GM19240 (cell line): ENCODE data around the gene HIRIP3.
"Not testable (repeated sequence)": the region's sequence is repeated elsewhere in the genome, so short reads cannot be mapped to it uniquely, and the experiment has no call there.

Experiments used
- DNase-seq: peaks from one replicate; pipeline ENCODE4 v3.0.0; 2011; ENCODE audit warnings: low spot score; ENCODE audit not compliant: insufficient read length

The HIRIP3 gene, protein sequence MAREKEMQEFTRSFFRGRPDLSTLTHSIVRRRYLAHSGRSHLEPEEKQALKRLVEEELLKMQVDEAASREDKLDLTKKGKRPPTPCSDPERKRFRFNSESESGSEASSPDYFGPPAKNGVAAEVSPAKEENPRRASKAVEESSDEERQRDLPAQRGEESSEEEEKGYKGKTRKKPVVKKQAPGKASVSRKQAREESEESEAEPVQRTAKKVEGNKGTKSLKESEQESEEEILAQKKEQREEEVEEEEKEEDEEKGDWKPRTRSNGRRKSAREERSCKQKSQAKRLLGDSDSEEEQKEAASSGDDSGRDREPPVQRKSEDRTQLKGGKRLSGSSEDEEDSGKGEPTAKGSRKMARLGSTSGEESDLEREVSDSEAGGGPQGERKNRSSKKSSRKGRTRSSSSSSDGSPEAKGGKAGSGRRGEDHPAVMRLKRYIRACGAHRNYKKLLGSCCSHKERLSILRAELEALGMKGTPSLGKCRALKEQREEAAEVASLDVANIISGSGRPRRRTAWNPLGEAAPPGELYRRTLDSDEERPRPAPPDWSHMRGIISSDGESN

DNA sequence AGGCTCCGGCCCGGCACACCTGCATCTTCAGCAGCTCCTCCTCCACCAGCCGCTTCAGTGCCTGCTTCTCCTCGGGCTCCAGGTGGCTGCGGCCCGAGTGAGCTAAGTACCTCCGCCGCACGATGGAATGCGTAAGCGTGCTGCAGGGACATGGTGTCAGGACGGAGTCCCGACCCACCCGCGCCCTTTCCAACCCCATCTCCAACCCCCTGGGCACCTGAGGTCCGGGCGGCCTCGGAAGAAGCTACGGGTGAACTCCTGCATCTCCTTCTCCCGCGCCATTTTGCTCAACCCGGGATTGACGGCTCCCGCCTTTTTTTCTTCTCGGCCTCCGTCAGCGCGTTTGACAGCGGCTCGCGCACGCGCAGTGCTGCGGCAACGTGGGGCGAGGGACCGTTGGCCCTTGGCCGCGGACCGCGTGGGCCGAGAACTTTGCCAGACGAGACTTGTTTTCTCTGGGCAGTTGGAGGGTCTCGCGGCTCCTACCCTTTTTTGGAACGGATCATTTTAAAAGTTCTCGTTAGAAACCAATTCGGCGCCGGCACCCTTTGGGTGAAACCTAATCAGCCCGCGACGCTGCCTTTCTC, at the start of gene HIRIP3:
Gene HIRIP3, minus strand, starts transcription at position 294 of the 587 bp plus-strand sequence. Its CDS starts 12 bp downstream, at position 282.
- DNase-seq: peak; percentile 95

DNA sequence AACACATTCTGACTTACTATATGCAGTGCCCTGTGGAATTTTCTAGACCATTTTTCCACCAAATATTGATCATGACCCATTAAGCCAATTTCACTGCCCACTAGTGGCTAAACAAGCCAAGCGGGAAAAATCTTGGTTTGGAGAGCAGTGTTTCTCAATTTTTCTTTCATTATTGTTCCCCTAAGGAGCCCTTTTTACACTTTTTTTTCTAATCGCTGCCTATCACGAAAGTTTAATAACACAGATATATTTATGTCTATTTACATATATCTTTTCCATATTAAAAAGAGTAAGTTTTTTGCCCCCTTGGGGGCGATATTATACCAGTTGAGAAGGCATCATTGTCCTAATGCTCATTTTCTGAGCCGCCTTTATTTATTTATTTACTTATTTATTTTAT, 46.4 kb upstream of the HIRIP3 start:
- no peak for DNase-seq

DNA sequence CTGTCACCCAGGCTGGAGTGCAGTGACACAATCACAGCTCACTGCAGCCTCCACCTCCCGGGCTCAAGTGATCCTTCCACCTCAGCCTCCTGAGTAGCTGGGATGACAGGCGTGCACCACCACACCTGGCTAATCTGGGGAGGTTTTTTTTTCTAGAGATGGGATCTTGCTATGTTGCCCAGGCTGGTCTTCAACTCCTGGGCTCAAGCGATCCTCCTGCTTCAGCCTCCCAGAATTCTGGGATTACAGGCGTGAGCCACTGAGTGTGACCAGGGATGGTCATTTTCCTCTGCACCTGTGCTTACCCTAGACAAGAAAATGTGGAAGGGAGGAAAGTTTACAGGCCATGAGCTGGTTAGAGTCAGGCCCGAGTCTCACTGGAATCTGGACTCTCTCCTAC, 45.3 kb upstream of the HIRIP3 start:
- not testable (repeated sequence) for DNase-seq

DNA sequence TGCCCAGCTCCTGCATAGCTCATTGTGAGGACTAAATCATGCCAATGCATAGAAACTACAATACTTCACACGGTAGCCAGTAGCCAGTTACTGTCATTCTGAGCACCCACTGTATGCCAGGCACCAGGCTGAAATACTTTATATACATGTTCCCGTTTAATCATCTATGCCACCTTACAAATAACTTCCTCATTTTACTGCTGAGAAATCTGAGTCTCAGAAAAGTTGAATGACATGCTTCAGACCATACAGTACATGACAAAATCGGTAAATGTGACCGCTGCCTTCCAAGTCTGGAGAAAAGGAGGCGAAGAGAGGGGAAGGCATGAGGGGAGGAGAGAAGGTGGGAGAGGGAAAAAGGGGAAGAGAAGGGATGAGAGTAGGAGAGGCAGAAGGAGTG, 44.8 kb upstream of the HIRIP3 start:
- no peak for DNase-seq

DNA sequence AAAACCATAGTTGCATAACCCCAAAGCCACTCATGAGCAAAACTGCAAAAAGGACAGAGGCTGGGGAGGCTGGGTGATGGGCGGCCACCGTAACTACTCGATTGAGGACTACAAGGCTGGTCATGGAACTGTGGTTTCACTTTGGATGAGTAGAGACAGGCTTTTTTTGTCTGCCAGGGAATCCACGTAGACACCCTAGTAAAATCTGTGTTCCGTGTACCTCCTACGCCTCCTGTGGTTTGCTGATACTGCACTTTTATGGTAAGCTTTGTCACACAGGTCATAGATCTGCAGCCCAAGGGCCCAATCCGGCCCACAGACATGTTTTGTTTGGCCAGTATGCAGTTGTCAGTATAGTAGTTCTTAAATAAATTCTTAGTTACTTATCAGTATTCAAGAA, 37.9 kb upstream of the HIRIP3 start:
- DNase-seq: no peak

DNA sequence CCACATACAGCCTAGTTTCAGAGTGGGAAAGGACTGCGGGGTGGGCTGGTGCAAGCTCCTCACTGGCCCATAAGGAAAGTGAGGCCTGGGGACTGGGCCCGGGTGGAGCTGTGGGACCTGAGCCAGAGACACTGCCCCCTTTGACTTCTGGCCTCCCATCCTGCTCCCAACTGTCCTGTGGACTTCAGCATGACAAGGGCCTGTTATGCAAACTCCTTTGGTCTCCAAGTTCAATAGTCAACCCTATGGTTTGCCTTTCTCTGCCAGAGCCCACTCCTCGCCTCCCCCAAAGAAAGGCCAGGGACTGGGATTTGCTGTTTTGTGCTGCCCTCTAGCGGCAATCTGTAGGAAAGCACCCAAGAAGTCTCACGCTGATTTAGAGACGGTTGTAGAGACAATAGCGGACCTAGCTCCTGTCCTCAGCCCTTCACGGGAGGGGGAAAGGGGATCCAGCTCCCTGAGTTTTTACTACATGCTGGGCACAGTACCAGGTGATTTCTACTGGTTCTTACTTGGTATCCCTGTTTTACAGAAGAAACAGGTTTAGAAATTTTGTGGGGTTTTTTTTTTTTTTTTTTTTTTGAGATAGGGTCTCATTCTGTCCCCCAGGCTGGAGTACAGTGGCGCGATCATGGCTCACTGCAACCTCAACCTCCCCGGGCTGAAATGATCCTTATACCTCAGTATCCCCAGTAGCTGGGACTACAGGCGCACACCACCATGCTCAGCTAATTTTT, 36.8 kb upstream of the HIRIP3 start:
- DNase-seq: peak; percentile 57

DNA sequence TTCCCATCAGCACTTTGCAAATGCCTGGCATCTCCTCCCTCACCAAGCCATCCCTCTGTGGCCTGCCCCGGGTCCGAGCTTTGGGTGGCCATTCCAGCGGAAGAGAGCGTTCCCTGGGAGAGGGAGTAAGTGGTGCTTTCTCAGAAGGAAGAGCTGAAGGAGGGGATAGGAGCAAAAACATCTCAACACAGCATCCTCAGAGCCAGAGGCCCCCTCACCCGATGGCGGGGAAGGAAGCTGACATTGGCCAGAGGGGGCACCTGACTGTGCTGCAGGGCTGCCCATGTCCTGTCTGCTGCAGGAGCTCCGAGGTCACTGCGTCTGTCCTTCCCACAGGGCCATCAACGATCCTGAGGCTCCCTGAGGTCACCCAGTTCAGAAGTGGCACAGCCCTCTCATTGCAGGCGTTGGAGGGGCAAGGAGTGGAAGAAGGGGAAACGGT, 36.1 kb upstream of the HIRIP3 start:
- no peak for DNase-seq

DNA sequence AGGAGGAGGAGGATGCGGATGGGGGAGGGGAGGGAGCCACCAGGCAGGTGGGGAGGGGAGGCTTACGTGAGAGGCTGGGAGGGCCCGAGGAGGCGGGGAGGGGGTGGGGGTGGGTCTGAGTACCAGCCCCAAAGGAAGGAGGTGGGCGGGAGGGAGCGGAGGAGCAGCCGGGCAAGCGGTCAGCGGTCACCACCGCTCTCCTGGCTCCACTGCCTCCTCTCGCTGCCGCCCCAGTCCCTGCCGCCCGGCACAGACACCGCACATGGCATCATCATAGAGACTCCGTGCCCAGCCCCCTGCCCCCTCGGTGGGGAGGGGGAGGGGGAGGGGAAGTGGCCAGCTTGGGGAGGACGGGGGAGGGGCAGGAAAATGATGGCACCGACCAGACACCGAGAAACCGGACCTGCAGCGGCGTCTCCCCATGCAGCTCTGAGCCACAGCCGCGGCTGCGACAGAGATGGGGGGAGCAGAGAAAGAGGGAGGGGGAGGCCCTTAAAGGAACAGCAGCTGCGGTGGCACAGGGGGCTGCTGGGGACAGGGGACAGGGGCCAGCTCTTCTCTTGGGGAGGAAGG, 35.5 kb upstream of the HIRIP3 start, which contains the start of gene TLCD3B:
Gene TLCD3B, minus strand, starts transcription at position 431 of the 573 bp plus-strand sequence. CDS start 744 bp downstream, outside the sequence.
- no peak for DNase-seq

DNA sequence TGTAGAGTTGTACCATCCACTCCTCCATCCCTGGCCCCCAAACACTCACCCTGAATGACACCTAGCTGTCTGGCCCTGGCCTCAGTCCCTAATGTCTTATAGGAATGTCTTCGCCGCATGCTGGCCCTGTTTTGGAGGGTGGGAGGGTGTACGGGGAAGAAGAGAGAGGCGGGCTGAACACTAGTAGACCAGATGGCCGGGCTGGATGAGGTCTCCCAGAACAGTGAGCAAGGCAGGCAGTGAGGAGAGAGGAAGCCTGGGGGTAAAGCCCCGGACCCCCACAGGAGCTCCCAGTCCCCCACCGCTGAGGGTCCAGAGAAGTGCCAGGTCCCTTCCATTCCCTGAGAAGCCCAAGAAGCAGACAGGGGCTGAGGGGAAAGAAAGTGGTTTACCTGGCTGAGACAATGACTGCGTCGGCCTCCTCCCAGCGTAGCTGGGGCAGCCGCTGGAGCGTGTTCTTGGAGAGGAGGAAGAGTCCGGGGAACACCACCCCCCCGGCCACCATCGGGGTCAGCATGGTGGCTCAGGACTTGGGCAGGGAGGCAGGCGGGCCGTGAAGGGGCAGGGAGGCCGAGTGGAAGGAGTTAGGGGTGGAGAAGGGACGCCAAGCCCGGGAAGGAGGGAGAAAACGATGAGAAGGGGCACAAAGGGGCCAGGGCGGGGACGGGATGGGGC, 34.7 kb upstream of the HIRIP3 start:
- DNase-seq: no peak

DNA sequence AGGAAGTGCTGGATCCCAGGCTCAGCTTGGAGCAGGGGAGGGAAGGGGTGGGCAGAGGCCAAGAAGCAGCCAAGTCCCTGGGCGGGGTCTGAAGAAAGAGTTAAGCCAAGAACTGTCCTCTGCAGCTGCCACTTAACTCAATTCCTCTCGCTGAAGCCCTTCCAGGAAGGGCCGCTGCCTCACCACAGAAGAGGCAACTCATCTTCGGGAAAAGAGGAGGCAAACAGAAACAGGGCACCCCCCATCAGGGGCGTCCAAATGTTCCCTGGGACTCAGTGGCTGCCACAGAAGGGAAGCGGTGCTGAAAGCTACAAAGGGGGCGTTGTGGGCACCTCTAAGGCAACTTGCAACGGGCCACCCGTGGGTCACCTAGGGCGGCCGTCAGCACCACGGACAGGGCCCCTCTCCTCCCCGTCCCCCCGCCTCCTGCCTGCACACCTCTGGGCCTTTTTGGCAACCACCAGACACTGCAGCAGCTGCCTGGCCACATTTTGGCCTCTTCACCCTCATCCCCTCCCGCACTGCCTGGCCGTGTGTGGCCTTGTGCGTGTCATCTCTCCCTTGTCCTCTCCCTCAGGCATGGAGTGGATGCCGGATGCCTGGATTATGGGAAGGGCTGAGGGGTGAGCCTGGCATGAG, 33.1 kb upstream of the HIRIP3 start:
- no peak for DNase-seq

DNA sequence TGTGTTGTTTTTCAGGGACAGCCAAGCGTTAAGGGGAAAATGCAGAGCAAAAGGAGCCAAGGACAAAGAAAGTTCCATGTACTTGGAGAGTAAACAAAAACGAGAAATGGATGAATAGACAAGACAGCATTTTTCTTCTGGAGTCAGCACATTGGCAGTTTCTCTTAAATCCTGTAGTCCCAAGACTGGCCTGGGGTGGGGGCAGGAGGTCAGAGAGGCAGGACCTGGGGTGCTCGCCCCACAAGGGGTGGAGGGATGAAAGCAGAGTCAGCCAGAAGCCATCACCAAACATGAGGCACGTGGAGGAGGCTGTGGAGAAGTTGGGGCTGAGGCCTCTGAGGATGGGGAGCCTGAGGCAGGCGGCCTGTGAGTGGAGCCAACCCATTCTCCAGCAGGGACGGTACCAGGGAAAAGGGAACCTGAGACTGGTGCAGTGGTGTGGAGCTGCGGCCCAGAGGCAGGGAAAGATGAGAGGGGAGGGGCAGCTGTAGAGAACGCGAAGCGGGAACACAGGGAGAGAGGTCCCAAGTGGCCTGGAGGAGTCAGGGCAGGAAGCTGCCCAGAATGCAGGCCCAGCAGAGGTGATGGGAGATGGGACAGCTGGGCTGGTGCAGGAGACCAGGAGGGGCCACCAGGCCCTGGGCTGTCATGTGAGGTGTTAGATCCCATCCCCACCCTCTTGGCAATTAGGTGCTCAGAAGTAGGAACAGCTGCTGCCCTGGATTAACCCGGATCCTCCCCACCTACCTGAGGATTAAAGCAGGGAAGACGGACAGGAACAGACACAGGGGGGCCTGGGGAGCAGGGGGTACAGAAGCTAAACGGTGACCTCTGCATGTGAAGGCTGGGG, 32.4 kb upstream of the HIRIP3 start:
- DNase-seq: no peak

DNA sequence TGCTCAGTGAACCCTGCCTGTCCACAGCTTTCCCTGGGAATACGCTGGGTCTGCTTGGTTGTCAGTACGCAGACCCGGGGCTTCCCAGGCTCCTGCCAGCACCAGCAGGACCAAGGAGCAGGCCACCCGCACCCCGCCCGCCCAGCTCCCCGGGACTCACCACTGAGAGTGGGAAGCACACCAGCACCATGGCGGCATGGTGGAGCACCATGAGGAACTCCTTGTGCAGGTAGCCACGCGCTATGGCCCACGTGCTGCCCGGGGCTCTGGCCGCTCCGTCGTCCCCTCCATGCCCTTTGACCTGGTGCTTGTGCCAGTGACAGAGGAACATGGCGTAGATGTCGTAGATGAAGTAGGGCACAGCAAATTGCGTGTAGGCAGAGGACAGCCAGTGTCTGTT, 31.0 kb upstream of the HIRIP3 start:
- DNase-seq: no peak

DNA sequence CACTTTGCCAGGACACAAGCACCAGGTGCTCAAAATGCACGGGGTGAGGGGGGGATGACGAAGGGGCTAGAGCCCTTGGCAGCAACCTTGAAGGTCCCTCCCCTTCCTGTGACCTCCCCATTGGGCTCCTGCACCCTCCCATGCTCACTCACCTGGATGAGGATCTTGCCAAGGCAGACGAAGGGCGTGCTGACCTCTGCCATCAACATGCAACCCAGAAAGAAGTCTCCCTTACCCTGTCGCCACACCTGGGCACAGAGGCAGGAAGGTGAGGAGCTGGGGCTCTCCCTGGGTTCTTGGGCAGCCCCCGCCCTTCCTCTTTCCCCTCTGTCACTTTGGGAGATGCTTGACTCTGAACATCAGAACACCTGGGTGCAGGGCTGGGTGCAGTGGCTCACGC, 30.2 kb upstream of the HIRIP3 start:
- no peak for DNase-seq

DNA sequence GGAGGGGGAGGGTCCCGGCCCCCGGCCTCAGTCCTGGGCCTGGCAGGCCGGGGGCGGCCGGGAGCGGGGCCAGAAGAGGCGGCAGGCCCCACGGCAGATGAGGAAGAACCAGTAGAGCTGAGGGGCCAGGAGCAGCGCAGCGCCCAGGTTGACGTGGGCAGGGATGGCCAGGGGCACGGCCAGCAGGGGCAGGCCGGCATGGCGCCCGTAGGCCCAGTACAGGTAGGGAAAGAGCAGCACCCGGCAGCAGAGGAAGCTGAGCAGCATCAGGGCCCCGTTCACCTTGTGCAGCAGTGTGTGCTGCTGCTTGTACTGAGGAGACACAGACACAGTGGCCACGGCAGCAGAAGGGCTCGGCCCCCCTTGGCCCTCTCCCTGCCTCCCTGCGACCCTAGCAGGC, 29.7 kb upstream of the HIRIP3 start:
- no peak for DNase-seq

DNA sequence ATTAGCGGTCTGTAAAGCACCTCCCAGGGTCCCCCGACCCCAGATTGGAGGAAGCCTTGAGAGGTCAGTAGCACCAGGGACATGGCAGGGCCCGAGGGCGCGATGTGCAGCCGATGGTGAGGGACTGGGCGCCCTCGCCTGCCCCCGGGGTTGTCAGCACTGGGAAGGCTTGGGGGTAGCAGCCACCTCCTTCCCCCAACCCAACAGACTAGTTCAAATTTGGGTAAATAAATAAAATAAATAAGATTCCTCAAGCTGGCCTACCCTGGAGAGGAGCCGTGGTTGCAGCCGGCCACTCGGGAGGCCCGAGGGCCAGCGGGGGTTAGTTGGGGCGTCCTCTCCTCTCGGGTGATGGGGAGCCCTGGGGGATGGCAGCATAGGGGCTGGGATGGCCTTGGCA, 29.0 kb upstream of the HIRIP3 start:
- no peak for DNase-seq

DNA sequence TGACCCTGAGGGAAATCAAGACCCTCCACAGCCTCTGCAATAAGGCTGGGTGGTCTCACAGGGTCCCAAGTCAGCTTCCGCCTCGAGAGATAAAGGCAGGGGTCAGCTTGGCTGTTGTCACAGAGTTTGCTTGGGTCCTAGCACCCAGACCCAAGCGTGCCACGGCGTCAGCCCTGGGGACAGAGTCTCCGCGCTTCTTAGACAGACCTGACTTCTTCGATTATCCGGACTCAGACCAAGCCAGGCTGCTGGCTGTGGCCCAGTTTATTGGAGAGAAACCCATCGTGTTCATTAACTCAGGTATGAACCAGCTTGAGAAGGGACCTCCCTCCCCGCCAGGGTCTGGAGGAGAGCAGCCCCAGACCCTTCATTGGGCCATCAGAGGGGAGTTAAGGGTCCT, 28.2 kb upstream of the HIRIP3 start:
- DNase-seq: no peak

DNA sequence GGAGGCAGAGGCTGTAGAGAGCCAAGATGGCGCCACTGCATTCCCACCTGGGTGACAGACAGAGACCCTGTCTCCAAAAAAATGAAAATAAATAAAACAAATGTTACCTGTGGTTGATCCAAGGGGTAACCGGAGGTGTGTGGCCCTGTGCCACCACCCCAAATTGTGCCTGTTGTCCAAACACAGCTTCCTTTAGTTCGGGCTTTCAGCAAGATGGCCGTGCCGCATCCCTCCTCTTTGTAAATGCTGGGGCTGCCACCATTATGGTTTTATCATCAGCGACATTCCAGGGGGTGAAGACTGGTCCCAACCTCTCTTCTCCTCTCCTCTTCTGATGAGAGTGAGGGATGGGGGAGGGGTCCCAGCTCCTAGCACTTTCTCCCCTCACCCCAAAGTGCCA, 27.5 kb upstream of the HIRIP3 start, which contains the start of gene C16orf92:
Gene C16orf92, plus strand, starts transcription at position 312 of the 400 bp plus-strand sequence. CDS start 143 bp downstream, outside the sequence.
- DNase-seq: no peak

DNA sequence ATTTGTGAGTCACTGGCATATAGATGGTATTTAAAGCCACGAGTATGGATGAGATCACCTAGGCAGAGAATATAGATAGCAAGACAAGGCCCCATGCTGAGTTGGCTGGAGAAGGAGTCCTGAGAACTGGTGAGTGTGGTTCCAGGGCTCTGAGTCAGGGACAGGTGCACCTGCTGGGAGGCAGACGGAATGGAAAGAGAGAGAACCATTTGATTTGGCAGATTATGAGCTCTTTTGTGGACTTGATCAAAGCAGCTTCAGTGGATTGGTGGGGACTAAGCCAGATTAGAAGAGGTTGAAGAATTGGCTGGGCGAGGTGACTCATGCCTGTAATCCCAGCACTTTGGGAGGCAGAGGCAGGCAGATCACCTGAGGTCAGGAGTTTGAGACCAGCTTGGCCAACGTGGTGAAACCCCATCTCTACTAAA, 23.3 kb upstream of the HIRIP3 start:
- DNase-seq: no peak

DNA sequence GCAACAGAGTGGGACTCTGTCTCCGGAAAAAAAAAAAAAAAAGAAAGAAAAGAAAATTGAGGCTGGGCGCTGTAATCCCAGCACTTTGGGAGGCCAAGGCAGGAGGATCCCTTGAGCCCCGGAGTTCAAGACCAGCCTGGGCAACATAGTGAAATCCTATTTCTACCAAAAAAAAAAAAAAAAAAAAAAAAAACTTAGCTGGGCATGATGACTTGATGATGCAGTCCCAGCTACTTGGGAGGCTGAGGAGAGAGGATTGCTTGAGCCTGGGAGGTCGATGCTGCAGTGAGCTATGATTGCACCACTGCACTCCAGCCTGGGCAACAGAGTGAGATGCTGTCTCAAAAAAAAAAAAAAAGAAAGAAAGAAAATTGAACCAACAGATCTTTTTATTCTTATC, 22.5 kb upstream of the HIRIP3 start:
- DNase-seq: not testable (repeated sequence)
